KMS-11 (cell line): ENCODE results near the gene MEGF11.
"Not testable (repeated sequence)": the region's sequence is repeated elsewhere in the genome, so short reads cannot be mapped to it uniquely, and the experiment has no call there.

Source experiments
- H2AFZ ChIP-seq: fragments of 200-600 bp; sonication (generic); 2 replicates; pipeline ENCODE4 v1.6.1; 2016; ENCODE audit warnings: antibody characterized with exemption, mixed run types, low read depth
- H3K27ac ChIP-seq: fragments of 200-600 bp; sonication (generic); 2 replicates; pipeline ENCODE4 v1.6.1; 2016; ENCODE audit warnings: mild to moderate bottlenecking, mixed run types
- H3K27me3 ChIP-seq: fragments of 200-600 bp; sonication (generic); 2 replicates; pipeline ENCODE4 v1.6.1; 2017; ENCODE audit warnings: mild to moderate bottlenecking, low read depth, mixed run types, moderate library complexity; ENCODE audit not compliant: insufficient read depth
- H3K36me3 ChIP-seq: fragments of 200-600 bp; sonication (generic); 2 replicates; pipeline ENCODE4 v1.6.1; 2017; ENCODE audit warnings: mild to moderate bottlenecking, mixed run types; ENCODE audit not compliant: insufficient read depth
- H3K4me1 ChIP-seq: fragments of 200-600 bp; sonication (generic); 2 replicates; pipeline ENCODE4 v1.6.1; 2016; ENCODE audit warnings: mild to moderate bottlenecking, low read depth, mixed run types; ENCODE audit not compliant: poor library complexity, severe bottlenecking
- H3K4me2 ChIP-seq: fragments of 200-600 bp; sonication (generic); 2 replicates; pipeline ENCODE4 v1.7.0; 2016; ENCODE audit warnings: mild to moderate bottlenecking, mixed run types
- H3K4me3 ChIP-seq: fragments of 200-600 bp; sonication (generic); IDR thresholded peaks from 2 replicates; pipeline ENCODE4 v1.6.1; 2017; ENCODE audit warnings: low read depth, low read length, mixed read lengths; ENCODE audit not compliant: insufficient read depth
- H3K79me2 ChIP-seq: fragments of 200-600 bp; sonication (generic); 2 replicates; pipeline ENCODE4 v1.6.1; 2016; ENCODE audit warnings: low read depth, mixed run types; ENCODE audit not compliant: insufficient read depth
- H3K9ac ChIP-seq: fragments of 200-600 bp; sonication (generic); 2 replicates; pipeline ENCODE4 v1.6.1; 2016; ENCODE audit warnings: mild to moderate bottlenecking, mixed run types
- H4K20me1 ChIP-seq: fragments of 200-600 bp; sonication (generic); 2 replicates; pipeline ENCODE4 v1.6.1; 2016; ENCODE audit warnings: mild to moderate bottlenecking, mixed run types; ENCODE audit not compliant: insufficient read depth
- TF ChIP-seq, protein P1 (sequence below): fragments of 200-600 bp; sonication (generic); conservative IDR thresholded peaks from 2 replicates; pipeline ENCODE4 v1.6.1; 2017; ENCODE audit warnings: low read depth, mild to moderate bottlenecking, antibody characterized with exemption, low read length, moderate library complexity, mixed read lengths

MEGF11 gene

DNA sequence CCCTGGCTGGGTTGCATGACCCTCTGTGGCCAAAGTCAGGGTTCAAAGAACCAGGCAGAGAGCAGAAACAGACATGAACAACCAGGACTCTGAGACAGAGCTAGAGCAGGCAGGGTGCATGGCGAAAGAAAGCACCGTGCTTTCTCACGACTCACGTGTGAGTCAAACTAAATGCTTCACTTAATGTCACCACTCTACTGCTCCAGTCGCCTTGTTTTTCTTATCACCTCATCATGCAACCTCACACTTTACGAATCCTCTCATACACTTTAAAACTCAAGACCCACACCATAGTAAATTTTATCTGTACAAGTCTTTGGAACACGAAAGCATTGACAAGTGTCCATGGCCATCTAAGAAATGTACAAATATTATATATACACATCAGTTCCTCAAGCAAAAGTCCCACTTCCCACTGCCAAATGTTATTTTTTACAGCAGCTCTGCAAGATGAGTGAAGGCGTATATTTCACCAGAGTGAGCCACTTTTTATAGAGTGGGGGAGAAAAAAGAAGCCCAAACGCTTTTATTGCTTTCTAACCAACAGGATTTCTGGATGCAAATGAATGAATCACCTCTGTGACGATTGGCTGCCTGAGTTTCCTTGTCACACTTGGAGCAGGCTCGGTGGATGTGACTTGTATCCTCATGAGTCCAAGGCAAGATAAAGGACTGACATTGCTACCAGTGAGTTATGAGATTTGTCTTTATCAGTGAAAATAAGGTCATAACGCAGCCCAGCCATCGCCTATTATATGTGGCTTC lies 16.0 kb upstream of the MEGF11 start:
- Histone ChIP-seq H3K4me1 (no peaks in the 10 kb centered on the region), H3K36me3 (no peaks in the 10 kb centered on the region), H3K4me3 (no peak overlapping the region), H4K20me1 (no peaks in the 10 kb centered on the region), H3K4me2 (no peak overlapping the region), H2AFZ (no peak overlapping the region), H3K27me3 (no peaks in the 10 kb centered on the region), H3K27ac (no peak overlapping the region), H3K9ac (no peak overlapping the region), H3K79me2 (no peaks in the 10 kb centered on the region)
- TF ChIP-seq, protein P1, sequence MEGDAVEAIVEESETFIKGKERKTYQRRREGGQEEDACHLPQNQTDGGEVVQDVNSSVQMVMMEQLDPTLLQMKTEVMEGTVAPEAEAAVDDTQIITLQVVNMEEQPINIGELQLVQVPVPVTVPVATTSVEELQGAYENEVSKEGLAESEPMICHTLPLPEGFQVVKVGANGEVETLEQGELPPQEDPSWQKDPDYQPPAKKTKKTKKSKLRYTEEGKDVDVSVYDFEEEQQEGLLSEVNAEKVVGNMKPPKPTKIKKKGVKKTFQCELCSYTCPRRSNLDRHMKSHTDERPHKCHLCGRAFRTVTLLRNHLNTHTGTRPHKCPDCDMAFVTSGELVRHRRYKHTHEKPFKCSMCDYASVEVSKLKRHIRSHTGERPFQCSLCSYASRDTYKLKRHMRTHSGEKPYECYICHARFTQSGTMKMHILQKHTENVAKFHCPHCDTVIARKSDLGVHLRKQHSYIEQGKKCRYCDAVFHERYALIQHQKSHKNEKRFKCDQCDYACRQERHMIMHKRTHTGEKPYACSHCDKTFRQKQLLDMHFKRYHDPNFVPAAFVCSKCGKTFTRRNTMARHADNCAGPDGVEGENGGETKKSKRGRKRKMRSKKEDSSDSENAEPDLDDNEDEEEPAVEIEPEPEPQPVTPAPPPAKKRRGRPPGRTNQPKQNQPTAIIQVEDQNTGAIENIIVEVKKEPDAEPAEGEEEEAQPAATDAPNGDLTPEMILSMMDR: no peak

DNA sequence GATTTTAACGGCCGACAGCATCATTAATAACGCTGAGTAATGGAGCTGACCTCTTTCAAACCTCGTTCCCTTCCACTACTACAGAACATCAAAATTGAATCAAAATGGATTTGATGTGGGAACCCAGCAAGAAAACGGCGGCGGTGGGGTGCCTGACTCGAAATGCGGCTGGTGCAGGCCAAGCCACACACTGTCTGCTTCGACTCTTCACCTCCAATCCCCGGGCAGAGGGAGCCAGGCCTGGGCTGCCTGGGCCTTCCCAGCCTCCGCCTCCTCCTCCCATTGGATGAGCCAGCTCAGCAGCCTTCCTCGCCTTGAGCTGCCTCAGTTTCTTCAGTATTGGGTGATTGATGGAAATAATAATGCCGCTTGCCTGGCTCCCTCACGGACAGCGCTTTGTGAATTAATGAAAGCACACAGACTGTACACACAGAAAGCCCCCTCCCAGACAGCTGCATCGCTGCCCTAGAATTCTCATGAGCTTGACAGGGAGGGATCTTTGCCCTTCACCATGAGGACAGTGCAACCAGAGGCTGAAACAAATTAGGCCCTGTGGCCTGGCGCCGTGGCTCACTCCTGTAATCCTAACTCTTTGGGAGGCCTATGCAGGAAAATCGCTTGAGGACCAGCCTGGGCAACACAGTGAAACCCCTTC lies 11.4 kb upstream of the MEGF11 start:
- no peaks in the 10 kb centered on the region for H3K27me3 ChIP-seq
- H2AFZ ChIP-seq: no peak overlapping the region

DNA sequence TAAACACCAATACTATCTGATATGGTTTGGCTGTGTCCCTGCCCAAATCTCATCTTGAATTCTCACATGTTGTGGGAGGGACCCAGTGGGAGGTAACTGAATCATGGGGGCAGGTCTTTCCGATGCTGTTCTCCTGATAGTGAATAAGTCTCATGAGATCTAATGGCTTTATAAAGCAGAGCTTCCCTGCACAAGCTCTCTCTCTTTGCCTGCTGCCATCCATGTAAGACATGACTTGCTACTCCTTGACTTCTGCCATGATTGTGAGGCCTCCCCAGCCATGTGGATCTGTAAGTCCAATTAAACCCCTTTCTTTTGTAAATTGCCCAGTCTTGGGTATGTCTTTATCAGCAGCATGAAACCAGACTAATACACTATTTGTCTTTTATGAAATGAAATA lies 9.3 kb upstream of the MEGF11 start:
- not testable (repeated sequence) for H3K27me3 ChIP-seq, H3K27ac ChIP-seq, H3K4me2 ChIP-seq, H3K4me3 ChIP-seq, H3K9ac ChIP-seq, H3K79me2 ChIP-seq, H3K36me3 ChIP-seq, H3K4me1 ChIP-seq, H4K20me1 ChIP-seq, H2AFZ ChIP-seq

More for the DNA sequence above, 11.4 kb upstream of the MEGF11 start:
- no peak overlapping the region for H3K9ac ChIP-seq
- H3K36me3 ChIP-seq: no peaks in the 10 kb centered on the region
- TF ChIP-seq, protein P1: no peak
- H3K4me3 ChIP-seq: no peak overlapping the region
- H4K20me1 ChIP-seq: no peaks in the 10 kb centered on the region
- H3K79me2 ChIP-seq: no peaks in the 10 kb centered on the region
- H3K4me1 ChIP-seq: no peaks in the 10 kb centered on the region
- H3K4me2 ChIP-seq: no peak overlapping the region
- H3K27ac ChIP-seq: no peak overlapping the region

DNA sequence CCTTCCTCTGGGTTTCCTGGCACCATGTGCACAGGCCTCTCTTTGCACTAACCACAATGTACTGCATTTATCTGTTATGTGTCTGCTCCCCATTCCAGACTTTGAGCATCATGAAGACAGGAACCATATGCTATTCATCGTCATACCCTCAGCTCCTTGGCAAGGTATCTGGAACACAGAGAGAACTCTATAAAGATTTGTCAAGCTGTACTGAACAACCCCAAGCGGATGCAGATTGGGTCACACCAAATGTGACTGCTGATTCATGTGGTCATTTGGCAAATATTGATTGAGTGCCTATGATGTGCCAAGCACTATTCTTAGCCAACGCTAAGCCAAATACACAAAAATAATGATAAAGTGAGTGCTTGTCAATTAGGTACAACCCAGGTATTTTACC lies 7.5 kb upstream of the MEGF11 start:
- H3K27me3 ChIP-seq: no peaks in the 10 kb centered on the region

More for the DNA sequence above, 7.5 kb upstream of the MEGF11 start:
- H3K4me3 ChIP-seq: no peak overlapping the region
- H3K79me2 ChIP-seq: no peaks in the 10 kb centered on the region
- no peak overlapping the region for H2AFZ ChIP-seq
- TF ChIP-seq, protein P1: no peak
- H3K9ac ChIP-seq: no peak overlapping the region
- H3K4me1 ChIP-seq: no peaks in the 10 kb centered on the region
- H4K20me1 ChIP-seq: no peaks in the 10 kb centered on the region
- no peak overlapping the region for H3K4me2 ChIP-seq
- H3K36me3 ChIP-seq: no peaks in the 10 kb centered on the region
- no peak overlapping the region for H3K27ac ChIP-seq
